Body of pancreas (tissue), 4 donors: ENCODE data around the gene RASEF. TPM values are rescaled to one million over a fixed set of nuclear protein-coding genes. Genes with fewer than 3 reads are reported as not detected.

Experiments
- ATAC-seq: fragments of 150-250 bp; one replicate; pipeline ENCODE4 v1.9.1; 2016
- DNase-seq, 4 donors: peaks; one replicate each; pipeline ENCODE4 v3.0.0-alpha.2; 2019
- H3K27ac ChIP-seq, 4 donors: fragments of 200-600 bp; sonication (generic); 1 replicate in 3 of 4; 2 replicates in 1 of 4; pipeline versions ENCODE4 v1.5.1 to v1.6.1; 2016 to 2019; ENCODE audit warnings: mild to moderate bottlenecking in 1 of 4, mixed read lengths in 1 of 4, moderate library complexity in 1 of 4
- H3K27me3 ChIP-seq, 2 donors: fragments of 200-600 bp; sonication (generic); one replicate each; pipeline ENCODE4 v1.6.0; 2016; ENCODE audit warnings: mild to moderate bottlenecking in 1 of 2
- H3K36me3 ChIP-seq, 2 donors: fragments of 200-600 bp; sonication (generic); replicated peaks in 1 of 2; 2 replicates each; pipeline ENCODE4 v1.5.1; 2016; ENCODE audit warnings: low read depth in 2 of 2; ENCODE audit not compliant: insufficient read depth in 1 of 2
- H3K4me1 ChIP-seq: fragments of 200-600 bp; sonication (generic); one replicate; pipeline ENCODE4 v1.6.0; 2016
- H3K4me3 ChIP-seq, 2 donors: fragments of 200-600 bp; sonication (generic); 1 replicate in 1 of 2; 2 replicates in 1 of 2; pipeline ENCODE4 v1.5.1; 2016 to 2019
- H3K9me3 ChIP-seq, 3 donors: fragments of 200-600 bp; sonication (generic); 1 replicate in 2 of 3; 2 replicates in 1 of 3; pipeline ENCODE4 v1.5.1; 2016
- CTCF ChIP-seq, 7 experiments: fragments of 450-650 bp in 4 of 7; fragments of 200-600 bp in 3 of 7; sonication (generic) in 3 of 7; IDR thresholded peaks; one replicate each; pipeline ENCODE4 v1.5.1; 2016 to 2019; ENCODE audit warnings: antibody characterized with exemption in 7 of 7
- POLR2A ChIP-seq, 3 donors: fragments of 450-650 bp; IDR thresholded peaks; one replicate each; pipeline ENCODE4 v1.6.1; 2016; ENCODE audit warnings: antibody characterized with exemption in 3 of 3, mild to moderate bottlenecking in 2 of 3
- WGBS, 2 donors: methylation state at CpG; one replicate each; pipeline ENCODE4 v1.1.5; 2017; 5-methylcytosine and 5-hydroxymethylcytosine counted together
- intact Hi-C: fragments of 100-400 bp; cut with DNase I; formaldehyde crosslinking; loops from one replicate; pipeline ENCODE4 v1.15.1; 2023
- total RNA-seq, 2 donors: library from RNA; depleted of rRNA; stranded (reverse); fragments of >200 nt; gene quantifications; one replicate each; pipeline ENCODE4 v1.1.0, GENCODE V29; 2016

RASEF gene
- total RNA-seq, result 10 to 100 TPM; 49.5 to 59.7 TPM

- DNase-seq (peak; percentile 89 to 93 (median 92)), ATAC-seq (peak; percentile 70)
- WGBS, 2 donors, result 0 to 1% methylated on average over 23 to 99 of the region's 99 CpGs
- intact Hi-C loops, result no loop called here
- Histone ChIP-seq H3K4me3 (peak within 1 kb of the TSS; percentile 45 to 59), H3K4me1 (peaks cover 45% of the 10 kb centered on the region), H3K36me3 (no peaks in the 10 kb centered on the region), H3K27me3 (no peaks in the 10 kb centered on the region), H3K27ac (peak within 1 kb of the TSS; percentile 99 to 100 (median 99)), H3K9me3 (no peaks in the 10 kb centered on the region)
- TF ChIP-seq POLR2A (IDR thresholded peaks at IDR 0.05) (peak; percentile 98), CTCF (IDR thresholded peaks at IDR 0.05) (peak in 6 of 7 experiments; percentile 20 to 53 (median 37))
These were observed at the start of gene RASEF for GRCh38 chr9:83062651-83063527. Gene RASEF, minus strand, starts transcription at chr9:83063142. Its CDS starts 275 bp downstream, at chr9:83062867.

- TF ChIP-seq CTCF (IDR thresholded peaks at IDR 0.05), result no peak
- no peak for TF ChIP-seq POLR2A (IDR thresholded peaks at IDR 0.05)
- ATAC-seq, result no peak
These were observed 48.2 kb upstream of the RASEF start for GRCh38 chr9:83111169-83111568.

GRCh38 chr9:83109296-83109695, 46.4 kb upstream of the RASEF start:
- H3K27me3 ChIP-seq, result no peaks in the 10 kb centered on the region
- DNase-seq (no peak), ATAC-seq (no peak)
- intact Hi-C loops, result no loop called here
- no peaks in the 10 kb centered on the region for H3K36me3 ChIP-seq
- H3K9me3 ChIP-seq, result no peaks in the 10 kb centered on the region
- no peak overlapping the region for H3K4me3 ChIP-seq
- H3K4me1 ChIP-seq, result peaks cover 11% of the 10 kb centered on the region
- no peak for TF ChIP-seq POLR2A (IDR thresholded peaks at IDR 0.05)
- TF ChIP-seq CTCF (IDR thresholded peaks at IDR 0.05), result no peak
- no peak overlapping the region for H3K27ac ChIP-seq
- WGBS, 2 donors, result 74% methylated on average over 3 of the region's 3 CpGs

More at GRCh38 chr9:83111169-83111568, 48.2 kb upstream of the RASEF start:
- Histone ChIP-seq H3K27ac (no peak overlapping the region), H3K36me3 (no peaks in the 10 kb centered on the region), H3K4me3 (no peak overlapping the region), H3K9me3 (no peaks in the 10 kb centered on the region), H3K4me1 (peaks cover 12% of the 10 kb centered on the region), H3K27me3 (no peaks in the 10 kb centered on the region)
- intact Hi-C loops, result no loop called here
- no peak for DNase-seq
- WGBS, 2 donors, result 88 to 97% methylated on average over 3 of the region's 3 CpGs

GRCh38 chr9:83108208-83108607, 45.3 kb upstream of the RASEF start:
- no peak overlapping the region for H3K4me3 ChIP-seq
- DNase-seq (no peak), ATAC-seq (no peak)
- intact Hi-C loops, result no loop called here
- peaks cover 11% of the 10 kb centered on the region for H3K4me1 ChIP-seq
- no peak for TF ChIP-seq POLR2A (IDR thresholded peaks at IDR 0.05)
- no peak for TF ChIP-seq CTCF (IDR thresholded peaks at IDR 0.05)
- no peak overlapping the region for H3K27ac ChIP-seq
- H3K36me3 ChIP-seq, result no peaks in the 10 kb centered on the region
- H3K9me3 ChIP-seq, result no peaks in the 10 kb centered on the region
- H3K27me3 ChIP-seq, result no peaks in the 10 kb centered on the region
